ENCODE data around the gene OR2AG2.

DNA sequence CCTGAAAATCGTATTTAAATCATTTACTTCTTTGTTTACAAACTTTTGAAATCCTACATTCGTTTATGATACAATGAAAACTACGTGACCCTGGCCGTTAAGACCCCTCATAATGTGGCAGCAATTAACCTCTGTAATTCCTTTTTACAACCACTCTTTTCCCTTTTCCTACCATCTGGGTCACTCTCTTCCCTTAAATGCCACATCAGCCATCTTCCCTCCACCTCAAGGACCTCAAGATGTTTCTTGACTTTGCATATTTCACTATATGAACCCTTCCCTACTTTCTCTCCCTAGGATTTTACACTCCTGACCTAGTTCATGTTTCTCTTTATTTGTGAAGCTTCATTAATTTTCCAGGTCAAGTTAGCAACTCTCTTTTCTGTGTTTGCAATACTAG, 26.8 kb downstream of the OR2AG2 start:
- TF ChIP-seq, protein P1, sequence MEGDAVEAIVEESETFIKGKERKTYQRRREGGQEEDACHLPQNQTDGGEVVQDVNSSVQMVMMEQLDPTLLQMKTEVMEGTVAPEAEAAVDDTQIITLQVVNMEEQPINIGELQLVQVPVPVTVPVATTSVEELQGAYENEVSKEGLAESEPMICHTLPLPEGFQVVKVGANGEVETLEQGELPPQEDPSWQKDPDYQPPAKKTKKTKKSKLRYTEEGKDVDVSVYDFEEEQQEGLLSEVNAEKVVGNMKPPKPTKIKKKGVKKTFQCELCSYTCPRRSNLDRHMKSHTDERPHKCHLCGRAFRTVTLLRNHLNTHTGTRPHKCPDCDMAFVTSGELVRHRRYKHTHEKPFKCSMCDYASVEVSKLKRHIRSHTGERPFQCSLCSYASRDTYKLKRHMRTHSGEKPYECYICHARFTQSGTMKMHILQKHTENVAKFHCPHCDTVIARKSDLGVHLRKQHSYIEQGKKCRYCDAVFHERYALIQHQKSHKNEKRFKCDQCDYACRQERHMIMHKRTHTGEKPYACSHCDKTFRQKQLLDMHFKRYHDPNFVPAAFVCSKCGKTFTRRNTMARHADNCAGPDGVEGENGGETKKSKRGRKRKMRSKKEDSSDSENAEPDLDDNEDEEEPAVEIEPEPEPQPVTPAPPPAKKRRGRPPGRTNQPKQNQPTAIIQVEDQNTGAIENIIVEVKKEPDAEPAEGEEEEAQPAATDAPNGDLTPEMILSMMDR (IDR thresholded peaks at IDR 0.05; ENCODE audit: low read depth, low read length) = no peak
- no peak for TF ChIP-seq EZH2phosphoT487 (IDR thresholded peaks at IDR 0.05; ENCODE audit: low read depth)

Data from OCI-LY3 (cell line).